GM21529 (cell line): ENCODE data around the gene ITGB8.
"Not testable (repeated sequence)": the region's sequence is repeated elsewhere in the genome, so short reads cannot be mapped to it uniquely, and the experiment has no call there.

Source experiments
- ATAC-seq: cut with Tn5 transposase; IDR thresholded peaks from one replicate; pipeline ENCODE4 v1.9.1; 2021; ENCODE audit not compliant: unreplicated experiment

ITGB8 gene

GRCh38 chr7:20364571-20365196 is 34.0 kb downstream of the ITGB8 start:
- ATAC-seq, result no peak

DNA sequence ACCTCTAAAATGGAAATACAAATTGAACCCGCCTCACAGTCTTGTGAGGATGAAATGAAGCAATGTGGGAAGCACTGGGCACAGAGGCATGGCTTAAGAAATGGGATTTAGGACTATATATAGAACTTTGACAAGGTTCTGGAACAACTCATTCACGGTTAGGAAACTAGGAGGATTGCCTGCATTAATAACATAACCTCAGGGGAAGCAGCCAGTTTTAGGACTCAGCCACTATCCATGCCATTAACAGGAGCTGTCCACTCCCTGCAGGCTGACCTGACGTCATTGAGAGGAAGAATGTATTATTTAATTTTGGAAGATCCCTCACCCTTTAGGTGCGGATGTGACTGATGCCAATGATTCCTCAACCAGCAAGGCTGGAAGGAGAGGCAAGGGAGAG is 34.8 kb downstream of the ITGB8 start:
- no peak for ATAC-seq

GRCh38 chr7:20374399-20374798 is 43.7 kb downstream of the ITGB8 start:
- no peak for ATAC-seq

DNA sequence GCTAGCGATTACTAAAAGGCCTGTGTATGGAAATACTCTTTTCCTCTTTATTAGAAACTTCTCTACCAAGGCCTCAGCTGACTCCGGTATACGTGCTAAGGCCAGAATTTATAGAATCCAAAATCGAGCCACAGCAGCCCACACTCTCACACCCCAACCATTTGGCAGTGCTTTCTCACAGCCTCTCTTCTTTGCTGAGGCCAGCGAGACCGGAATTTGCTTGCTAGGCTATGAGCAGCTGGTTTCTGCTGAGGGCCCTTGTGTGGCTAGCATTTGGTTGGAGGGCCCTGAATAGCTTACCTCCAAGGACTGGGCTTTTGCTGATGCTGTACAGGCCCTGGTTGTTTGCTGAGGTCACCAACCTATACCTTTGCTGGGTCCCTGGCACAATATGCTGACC is 46.1 kb downstream of the ITGB8 start:
- no peak for ATAC-seq

DNA sequence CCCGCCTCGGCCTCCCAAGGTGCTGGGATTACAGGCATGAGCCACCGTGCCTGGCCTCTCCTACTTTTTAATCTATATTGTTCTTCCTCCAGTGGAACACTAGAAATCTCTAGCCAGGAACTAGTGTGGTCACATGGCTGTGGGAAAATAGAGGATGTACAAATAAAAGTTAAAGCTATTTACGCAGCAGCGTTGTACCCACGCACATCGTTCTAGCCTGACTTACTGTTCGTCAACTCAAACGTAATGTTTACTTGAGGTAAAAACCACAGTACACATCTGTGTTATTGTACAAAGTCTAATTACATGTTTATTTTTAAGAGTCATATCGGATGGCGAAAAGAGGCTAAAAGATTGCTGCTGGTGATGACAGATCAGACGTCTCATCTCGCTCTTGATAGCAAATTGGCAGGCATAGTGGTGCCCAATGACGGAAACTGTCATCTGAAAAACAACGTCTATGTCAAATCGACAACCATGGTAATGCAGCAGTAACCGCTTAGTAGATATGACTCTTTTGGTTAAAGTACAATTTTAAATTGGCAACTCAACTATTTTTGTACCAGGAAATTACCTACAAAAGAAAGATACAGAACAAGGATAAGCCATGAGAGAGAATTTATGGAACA is 50.8 kb downstream of the ITGB8 start:
- ATAC-seq, result no peak

- no peak for ATAC-seq
These were observed 52.7 kb downstream of the ITGB8 start for GRCh38 chr7:20383351-20383750.

DNA sequence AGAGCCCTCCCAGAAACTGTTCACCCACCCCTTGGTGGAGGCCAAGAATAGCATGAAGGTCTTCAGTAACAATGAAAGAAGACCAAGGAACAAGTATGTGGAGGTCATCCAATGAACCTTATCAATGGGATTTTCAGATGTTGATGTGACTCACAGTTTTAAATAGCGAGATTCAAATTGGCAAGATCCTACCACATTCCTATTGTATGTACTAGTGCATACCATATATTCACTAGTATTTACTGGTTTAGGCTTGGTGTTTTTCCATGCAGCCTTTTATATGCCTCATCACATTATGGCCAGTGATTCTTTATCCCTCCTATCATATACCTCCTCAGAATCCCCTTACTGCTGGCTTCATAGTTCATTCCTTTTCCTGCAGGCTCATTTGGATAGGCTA is 54.4 kb downstream of the ITGB8 start:
- ATAC-seq, result no peak

DNA sequence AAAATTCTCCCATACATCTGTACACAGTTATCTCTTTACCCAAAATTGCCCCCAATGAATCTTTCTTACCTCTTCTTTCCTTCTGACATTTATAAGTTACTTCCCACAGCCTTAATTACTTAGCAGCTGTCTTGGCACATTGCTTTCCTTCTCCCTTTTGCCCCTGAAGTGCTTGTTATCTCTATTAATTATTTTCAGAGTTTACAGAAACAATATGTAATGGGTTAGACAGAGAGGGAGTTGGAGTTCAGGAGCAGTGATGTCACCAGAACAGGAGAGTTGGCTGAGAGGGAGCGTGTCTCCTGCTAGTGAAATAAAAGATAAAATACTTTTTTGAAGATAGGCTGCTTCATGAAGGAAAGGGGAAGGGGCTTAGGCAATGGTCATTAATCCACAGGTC is 57.4 kb downstream of the ITGB8 start:
- no peak for ATAC-seq

- not testable (repeated sequence) for ATAC-seq
These were observed 58.5 kb downstream of the ITGB8 start for GRCh38 chr7:20389192-20389591.

DNA sequence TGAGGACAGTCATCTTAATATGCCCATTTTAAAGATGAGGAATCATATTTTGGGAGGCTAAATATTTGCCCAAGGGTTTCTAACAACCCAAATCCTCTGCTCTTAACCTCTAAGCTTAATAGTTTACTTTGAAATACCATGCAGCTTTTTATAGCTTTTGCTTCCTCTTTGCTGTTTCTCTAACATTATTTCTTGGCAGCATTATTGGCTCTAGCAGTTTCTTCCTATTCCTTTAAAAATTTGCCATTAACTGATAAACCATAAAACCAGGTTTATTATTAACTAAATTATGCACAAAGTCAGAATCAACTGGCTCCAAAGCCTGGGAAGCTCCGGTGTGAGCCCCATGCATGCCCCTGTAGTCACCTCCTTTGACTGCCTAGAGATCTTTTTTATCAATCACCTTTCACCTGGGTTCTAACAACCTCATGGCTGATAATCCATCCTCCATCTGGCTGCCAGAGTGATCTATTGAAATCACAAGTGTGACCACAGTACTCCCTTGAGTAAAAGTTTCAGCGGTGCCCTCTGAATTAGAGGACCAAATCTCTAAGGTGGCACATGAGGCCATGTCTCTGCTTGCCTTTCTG is 62.4 kb downstream of the ITGB8 start:
- no peak for ATAC-seq

GRCh38 chr7:20393616-20394015 is 62.9 kb downstream of the ITGB8 start:
- ATAC-seq, result no peak

DNA sequence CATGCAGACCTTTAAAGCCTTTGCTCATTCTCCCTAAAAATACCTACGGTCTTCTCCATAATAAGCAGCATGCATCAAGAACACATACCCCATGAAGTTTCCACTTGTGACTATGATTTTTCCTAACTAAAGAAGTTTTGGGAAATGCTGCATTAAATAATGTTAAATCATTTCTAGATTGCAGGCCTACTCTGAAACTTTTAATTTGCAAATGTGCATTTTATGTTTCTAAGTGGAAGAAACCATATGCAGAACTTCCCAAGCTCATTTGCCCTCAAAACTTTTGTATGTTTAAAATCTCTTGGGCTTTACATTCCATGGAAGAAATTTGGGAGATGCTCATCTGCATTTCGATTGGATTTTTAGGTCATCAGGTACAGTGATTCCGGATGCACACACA is 63.6 kb downstream of the ITGB8 start:
- ATAC-seq, result no peak

- ATAC-seq, result no peak
These were observed 64.4 kb downstream of the ITGB8 start for GRCh38 chr7:20395104-20395503.

- peak; percentile 65 for ATAC-seq
These were observed 64.8 kb downstream of the ITGB8 start for GRCh38 chr7:20395511-20395910.

GRCh38 chr7:20399521-20399920 is 68.8 kb downstream of the ITGB8 start:
- ATAC-seq, result no peak

DNA sequence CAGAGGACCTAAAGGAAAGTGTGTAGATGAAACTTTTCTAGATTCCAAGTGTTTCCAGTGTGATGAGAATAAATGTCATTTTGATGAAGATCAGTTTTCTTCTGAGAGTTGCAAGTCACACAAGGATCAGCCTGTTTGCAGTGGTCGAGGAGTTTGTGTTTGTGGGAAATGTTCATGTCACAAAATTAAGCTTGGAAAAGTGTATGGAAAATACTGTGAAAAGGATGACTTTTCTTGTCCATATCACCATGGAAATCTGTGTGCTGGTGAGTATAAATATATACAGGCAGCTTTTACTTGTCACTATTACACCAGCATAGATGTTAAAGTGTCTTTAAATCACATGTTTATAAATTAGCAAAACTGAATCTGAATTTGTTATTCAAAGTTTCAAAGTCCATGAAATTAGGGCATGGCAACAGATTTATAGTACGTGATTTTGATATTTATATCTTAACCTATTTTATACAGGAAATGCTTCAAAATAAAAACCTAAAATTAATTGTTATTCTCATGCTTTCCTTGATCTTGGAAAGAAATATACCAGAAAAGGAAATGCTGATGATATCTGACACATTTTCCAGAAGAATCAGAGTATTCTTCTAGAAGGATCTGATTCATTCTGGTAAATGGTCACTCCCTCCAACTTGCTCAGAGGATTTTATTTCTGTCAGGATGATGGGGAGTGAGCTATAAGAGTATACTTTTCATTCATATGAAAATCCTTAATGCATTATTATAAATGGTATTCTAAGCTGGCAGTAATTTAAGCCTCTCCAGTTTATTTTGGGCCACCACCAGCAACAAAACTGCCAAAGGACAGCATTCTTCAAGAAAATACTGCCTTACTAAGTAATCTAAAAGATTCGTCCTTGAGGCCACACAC is 71.4 kb downstream of the ITGB8 start:
- no peak for ATAC-seq

GRCh38 chr7:20402747-20403230 is 72.1 kb downstream of the ITGB8 start:
- ATAC-seq, result no peak

GRCh38 chr7:20403331-20403730 is 72.6 kb downstream of the ITGB8 start:
- ATAC-seq, result no peak

- ATAC-seq, result no peak
These were observed 73.6 kb downstream of the ITGB8 start for GRCh38 chr7:20404320-20404719.

DNA sequence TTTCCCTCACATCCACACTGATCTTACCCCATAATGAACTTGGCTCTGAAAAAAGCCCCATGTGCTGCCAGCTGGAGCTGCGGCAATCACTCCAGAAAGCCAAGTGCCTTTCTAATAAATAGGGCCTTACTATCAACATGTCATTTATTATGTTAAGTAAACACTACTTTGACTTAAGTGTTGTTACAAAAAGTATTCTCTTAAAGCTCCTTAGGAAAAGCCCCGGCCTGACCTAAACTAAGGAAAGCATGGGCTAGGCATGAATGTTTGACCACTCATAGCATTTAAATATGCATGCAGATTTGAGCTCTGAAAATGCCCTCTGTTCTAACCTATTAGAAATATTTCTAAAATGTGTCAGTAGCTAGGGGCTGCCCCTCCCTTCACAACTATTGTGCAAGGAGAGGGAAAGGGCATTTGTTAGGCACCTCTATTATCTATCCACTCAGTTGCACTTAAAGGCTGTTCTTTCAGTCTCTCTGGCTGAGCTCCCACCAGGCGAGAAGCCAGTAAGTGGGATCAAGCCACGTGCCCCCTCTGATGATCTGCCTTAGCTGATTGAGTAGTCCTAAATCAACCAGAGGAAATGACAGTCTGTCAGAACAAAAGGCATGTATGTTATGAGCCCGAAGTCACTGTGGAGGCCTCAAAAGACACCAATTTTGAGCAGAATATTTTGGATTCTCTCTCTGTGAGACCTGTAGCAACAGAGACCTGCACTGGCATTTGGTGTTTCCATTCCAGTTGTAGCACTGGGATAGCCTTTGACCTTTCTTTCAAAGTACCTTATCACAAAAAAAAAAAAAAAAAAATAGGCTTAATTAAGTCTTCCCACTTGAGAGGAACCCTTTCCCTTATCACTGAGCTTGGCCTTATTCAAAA is 77.1 kb downstream of the ITGB8 start:
- ATAC-seq, result no peak

GRCh38 chr7:20408467-20408826 is 77.7 kb downstream of the ITGB8 start:
- ATAC-seq, result no peak
